HEK293 (cell line): Measurements from ENCODE around the gene GBX2.

Source experiments
- REPIN1 ChIP-seq: fragments of 450-650 bp; formaldehyde crosslinking; IDR thresholded peaks from 2 replicates; pipeline ENCODE4 v1.5.1; 2017; ENCODE audit warnings: missing biosample characterization, missing genetic modification characterization, low read depth
- SCRT1 ChIP-seq: fragments of 450-650 bp; formaldehyde crosslinking; IDR thresholded peaks from 2 replicates; pipeline ENCODE4 v1.5.1; 2016; ENCODE audit warnings: missing biosample characterization, missing genetic modification characterization, borderline replicate concordance
- SETDB1 ChIP-seq: IDR thresholded peaks from one replicate; pipeline ENCODE4 v1.6.1; 2017; ENCODE audit warnings: mild to moderate bottlenecking, low read length, moderate library complexity, mixed read lengths; ENCODE audit not compliant: insufficient read length
- ZBTB20 ChIP-seq: fragments of 450-650 bp; formaldehyde crosslinking; IDR thresholded peaks from 2 replicates; pipeline ENCODE4 v1.5.1; 2016; ENCODE audit warnings: missing biosample characterization, missing genetic modification characterization
- TF ChIP-seq, protein P1 (sequence below): fragments of 450-650 bp; formaldehyde crosslinking; IDR thresholded peaks from 2 replicates; pipeline ENCODE4 v1.5.1; 2016; ENCODE audit warnings: missing biosample characterization, missing genetic modification characterization
- TF ChIP-seq, protein P2 (sequence below): fragments of 450-650 bp; formaldehyde crosslinking; IDR thresholded peaks from 2 replicates; pipeline ENCODE4 v1.5.1; 2016; ENCODE audit warnings: missing biosample characterization, missing genetic modification characterization
- TF ChIP-seq, protein P3 (sequence below): fragments of 450-650 bp; formaldehyde crosslinking; IDR thresholded peaks from 2 replicates; pipeline ENCODE4 v1.5.1; 2017; ENCODE audit warnings: missing biosample characterization, mild to moderate bottlenecking, missing genetic modification characterization, moderate library complexity

DNA sequence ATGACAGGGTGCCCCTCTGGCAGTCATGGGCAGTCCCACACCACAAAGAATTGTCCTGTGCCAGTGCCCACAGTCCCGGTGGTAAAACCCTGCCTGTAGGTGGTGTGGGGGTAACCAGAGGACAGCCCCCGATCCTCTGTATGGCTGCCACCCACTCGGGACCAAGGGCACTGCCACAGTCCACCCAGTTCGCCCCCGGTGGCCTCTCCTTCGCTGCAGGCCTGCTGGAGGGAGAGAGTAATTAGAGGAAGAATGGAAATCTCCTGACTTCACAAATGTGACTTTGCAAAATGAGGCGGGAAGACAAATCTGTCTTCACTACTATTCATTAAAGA, 11.4 kb downstream of the GBX2 start:
- TF ChIP-seq, protein P1, sequence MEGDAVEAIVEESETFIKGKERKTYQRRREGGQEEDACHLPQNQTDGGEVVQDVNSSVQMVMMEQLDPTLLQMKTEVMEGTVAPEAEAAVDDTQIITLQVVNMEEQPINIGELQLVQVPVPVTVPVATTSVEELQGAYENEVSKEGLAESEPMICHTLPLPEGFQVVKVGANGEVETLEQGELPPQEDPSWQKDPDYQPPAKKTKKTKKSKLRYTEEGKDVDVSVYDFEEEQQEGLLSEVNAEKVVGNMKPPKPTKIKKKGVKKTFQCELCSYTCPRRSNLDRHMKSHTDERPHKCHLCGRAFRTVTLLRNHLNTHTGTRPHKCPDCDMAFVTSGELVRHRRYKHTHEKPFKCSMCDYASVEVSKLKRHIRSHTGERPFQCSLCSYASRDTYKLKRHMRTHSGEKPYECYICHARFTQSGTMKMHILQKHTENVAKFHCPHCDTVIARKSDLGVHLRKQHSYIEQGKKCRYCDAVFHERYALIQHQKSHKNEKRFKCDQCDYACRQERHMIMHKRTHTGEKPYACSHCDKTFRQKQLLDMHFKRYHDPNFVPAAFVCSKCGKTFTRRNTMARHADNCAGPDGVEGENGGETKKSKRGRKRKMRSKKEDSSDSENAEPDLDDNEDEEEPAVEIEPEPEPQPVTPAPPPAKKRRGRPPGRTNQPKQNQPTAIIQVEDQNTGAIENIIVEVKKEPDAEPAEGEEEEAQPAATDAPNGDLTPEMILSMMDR (tag by site-specific recombination): no peak
- TF ChIP-seq, protein P2, sequence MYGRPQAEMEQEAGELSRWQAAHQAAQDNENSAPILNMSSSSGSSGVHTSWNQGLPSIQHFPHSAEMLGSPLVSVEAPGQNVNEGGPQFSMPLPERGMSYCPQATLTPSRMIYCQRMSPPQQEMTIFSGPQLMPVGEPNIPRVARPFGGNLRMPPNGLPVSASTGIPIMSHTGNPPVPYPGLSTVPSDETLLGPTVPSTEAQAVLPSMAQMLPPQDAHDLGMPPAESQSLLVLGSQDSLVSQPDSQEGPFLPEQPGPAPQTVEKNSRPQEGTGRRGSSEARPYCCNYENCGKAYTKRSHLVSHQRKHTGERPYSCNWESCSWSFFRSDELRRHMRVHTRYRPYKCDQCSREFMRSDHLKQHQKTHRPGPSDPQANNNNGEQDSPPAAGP (tag by site-specific recombination): no peak
- TF ChIP-seq SETDB1 (no peak), SCRT1 (tag by site-specific recombination) (no peak), ZBTB20 (tag by site-specific recombination) (no peak), REPIN1 (tag by site-specific recombination) (no peak)
- TF ChIP-seq, protein P3, sequence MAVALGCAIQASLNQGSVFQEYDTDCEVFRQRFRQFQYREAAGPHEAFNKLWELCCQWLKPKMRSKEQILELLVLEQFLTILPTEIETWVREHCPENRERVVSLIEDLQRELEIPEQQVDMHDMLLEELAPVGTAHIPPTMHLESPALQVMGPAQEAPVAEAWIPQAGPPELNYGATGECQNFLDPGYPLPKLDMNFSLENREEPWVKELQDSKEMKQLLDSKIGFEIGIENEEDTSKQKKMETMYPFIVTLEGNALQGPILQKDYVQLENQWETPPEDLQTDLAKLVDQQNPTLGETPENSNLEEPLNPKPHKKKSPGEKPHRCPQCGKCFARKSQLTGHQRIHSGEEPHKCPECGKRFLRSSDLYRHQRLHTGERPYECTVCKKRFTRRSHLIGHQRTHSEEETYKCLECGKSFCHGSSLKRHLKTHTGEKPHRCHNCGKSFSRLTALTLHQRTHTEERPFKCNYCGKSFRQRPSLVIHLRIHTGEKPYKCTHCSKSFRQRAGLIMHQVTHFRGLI (tag by site-specific recombination): no peak
